ENCODE measurements around the gene LRRC37A. TPM values are rescaled to one million over a fixed set of nuclear protein-coding genes. Genes with fewer than 3 reads are reported as not detected.
"Not testable (repeated sequence)": the region's sequence is repeated elsewhere in the genome, so short reads cannot be mapped to it uniquely, and the experiment has no call there.

The LRRC37A gene
- under 1 TPM; 0.30 to 0.90 (median 0.51) TPM for polyA plus RNA-seq

DNA sequence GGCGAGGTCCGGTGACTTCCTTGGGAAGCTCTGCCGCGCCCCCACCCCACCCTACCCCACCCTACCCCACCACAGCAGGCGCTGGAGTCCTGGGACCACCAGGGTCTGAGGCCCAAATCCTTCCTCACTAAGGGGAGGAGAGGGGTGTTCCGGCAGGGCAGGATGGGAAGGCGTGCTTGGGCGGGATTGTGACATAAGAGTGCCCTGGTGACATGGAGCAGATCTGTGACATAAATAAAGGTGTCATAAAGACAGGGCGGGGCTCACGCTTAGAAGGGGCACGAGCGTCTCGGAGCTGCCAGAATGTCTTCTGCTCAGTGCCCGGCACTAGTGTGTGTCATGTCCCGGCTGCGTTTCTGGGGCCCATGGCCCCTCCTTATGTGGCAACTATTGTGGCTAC lies at the start of gene LRRC37A:
Gene LRRC37A, plus strand, starts transcription at position 301 of the 400 bp plus-strand sequence. Its CDS starts 3 bp downstream, at position 304.
- no CpG with 5 or more reads among the region's 16 CpGs for WGBS, 3 donors
- not testable (repeated sequence) for H3K27ac ChIP-seq (ENCODE audit: low read depth, low read length)

DNA sequence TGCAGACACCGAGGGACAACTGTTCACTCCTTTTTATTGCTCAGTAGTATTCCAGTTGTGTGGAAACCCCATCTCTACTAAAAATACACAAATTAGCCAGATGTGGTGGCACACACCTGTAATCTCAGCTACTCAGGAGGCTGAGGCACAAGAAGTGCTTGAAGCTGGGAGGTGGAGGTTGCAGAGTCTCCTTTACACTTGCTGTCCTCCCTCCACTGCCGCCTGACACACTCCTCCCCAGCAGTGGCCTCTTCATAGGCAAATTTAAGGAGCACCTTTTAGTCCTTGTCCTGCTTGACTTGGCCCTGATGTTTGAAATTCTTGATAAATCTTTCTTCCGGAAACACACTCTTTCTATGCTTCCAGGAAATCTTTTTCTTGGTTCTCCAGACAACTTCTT lies 45.8 kb upstream of the LRRC37A start:
- WGBS, 3 donors: 85 to 88% (median 87%) methylated on average over 3 of the region's 3 CpGs
- not testable (repeated sequence) for H3K27ac ChIP-seq (ENCODE audit: low read depth, low read length)

DNA sequence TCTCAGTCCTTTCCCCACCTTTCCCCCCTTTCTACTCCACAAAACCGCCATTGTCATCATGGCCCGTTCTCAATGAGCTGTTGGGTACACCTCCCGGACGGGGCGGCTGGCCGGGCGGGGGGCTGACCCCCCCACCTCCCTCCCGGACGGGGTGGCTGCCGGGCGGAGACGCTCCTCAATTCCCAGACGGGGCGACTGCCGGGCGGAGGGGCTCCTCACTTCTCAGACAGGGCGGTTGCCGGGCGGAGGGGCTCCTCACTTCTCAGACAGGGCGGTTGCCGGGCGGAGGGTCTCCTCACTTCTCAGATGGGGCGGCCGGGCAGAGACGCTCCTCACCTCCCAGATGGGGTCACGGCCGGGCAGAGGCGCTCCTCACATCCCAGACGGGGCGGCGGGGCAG lies 42.1 kb upstream of the LRRC37A start:
- not testable (repeated sequence) for H3K27ac ChIP-seq (ENCODE audit: low read depth, low read length)
- WGBS, 3 donors: 78 to 90% (median 89%) methylated on average over 9 to 22 of the region's 31 CpGs

DNA sequence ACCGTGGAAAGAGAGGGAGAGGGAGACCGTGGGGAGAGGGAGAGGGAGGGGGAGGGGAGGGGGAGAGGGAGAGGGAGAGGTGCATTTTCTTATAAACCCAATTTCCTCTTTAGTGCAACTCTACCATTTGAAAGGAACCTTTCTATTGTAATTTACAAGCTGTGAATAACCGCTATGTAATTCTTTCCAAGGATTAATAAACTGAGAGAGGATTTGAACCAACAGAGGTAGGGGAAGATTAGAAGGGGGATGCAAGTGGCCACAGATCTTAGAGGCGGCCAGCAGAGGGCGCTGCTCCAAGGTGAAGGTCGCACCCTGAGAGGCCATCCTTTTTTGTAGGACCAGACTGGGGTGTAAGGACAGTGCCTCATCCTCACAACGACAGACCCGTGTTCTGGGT lies 41.2 kb upstream of the LRRC37A start:
- not testable (repeated sequence) for H3K27ac ChIP-seq (ENCODE audit: low read depth, low read length)
- 23 to 25% (median 24%) methylated on average over 8 of the region's 8 CpGs for WGBS, 3 donors

GRCh38 chr17:46254215-46254614 lies 40.7 kb upstream of the LRRC37A start:
- WGBS, 3 donors: 91 to 98% (median 96%) methylated on average over 3 to 5 of the region's 6 CpGs
- H3K27ac ChIP-seq (ENCODE audit: low read depth, low read length): not testable (repeated sequence)

GRCh38 chr17:46256369-46256768 lies 38.6 kb upstream of the LRRC37A start:
- H3K27ac ChIP-seq (ENCODE audit: low read depth, low read length): not testable (repeated sequence)
- 88 to 100% (median 93%) methylated on average over 1 of the region's 1 CpG for WGBS, 3 donors

GRCh38 chr17:46259845-46260661 lies 34.9 kb upstream of the LRRC37A start:
- WGBS, 3 donors: 3 to 14% (median 6%) methylated on average over 15 to 32 of the region's 62 CpGs
- not testable (repeated sequence) for H3K27ac ChIP-seq (ENCODE audit: low read depth, low read length)

DNA sequence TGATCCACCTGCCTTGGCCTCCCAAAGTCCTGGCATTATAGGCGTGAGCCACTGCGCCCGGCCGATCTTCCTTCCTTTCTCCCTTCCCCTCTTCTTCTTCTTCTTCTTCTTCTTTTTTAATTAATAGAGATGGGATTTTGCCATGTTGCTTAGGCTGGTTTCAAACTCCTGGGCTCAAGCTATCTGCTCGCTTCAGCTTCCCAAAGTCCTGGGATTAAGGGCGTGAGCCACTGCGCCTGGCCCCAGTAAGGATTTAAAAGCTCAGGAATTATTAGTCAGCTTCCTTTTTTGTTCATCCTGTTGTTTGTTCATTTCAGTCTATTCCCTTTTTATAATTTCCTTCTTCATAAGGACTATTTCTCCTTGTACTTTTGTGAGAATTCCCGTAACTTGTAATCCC lies 32.7 kb upstream of the LRRC37A start:
- WGBS, 3 donors: 83 to 95% (median 84%) methylated on average over 8 of the region's 8 CpGs
- H3K27ac ChIP-seq (ENCODE audit: low read depth, low read length): no peak overlapping the region

GRCh38 chr17:46264456-46265198 lies 30.3 kb upstream of the LRRC37A start:
- H3K27ac ChIP-seq (ENCODE audit: low read depth, low read length): no peak overlapping the region
- WGBS, 3 donors: 57 to 78% (median 64%) methylated on average over 3 of the region's 3 CpGs

DNA sequence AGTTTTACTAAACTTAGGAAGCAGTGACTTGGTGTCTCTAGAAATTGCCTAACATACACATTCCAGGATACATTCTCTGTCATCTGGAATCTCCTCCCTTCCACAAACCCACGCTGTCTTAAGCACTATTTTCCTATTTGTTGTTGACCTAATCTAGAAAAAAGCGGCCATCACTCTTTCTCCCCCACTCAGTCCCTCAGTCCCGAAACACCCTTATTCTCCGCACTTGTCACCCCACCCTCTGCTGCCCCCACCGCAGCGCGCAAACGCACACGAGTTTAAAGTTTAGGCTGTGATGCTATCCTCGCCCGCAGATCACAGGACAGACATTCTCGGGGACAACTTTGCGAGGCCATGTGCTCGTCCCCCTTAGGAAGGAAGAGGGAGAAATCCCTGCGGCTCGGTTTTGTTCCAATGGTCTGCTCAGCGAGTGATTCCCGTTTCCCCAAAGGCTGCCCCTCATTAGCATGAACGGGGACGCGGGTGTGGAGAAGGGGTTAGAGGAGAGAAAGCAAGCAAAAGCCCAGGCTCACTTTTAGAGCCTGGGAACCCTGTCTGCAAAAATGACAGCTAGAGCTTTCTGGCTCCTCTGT lies 28.8 kb upstream of the LRRC37A start:
- 11 to 24% (median 14%) methylated on average over 21 of the region's 21 CpGs for WGBS, 3 donors
- H3K27ac ChIP-seq (ENCODE audit: low read depth, low read length): peak overlapping the region; percentile 55

DNA sequence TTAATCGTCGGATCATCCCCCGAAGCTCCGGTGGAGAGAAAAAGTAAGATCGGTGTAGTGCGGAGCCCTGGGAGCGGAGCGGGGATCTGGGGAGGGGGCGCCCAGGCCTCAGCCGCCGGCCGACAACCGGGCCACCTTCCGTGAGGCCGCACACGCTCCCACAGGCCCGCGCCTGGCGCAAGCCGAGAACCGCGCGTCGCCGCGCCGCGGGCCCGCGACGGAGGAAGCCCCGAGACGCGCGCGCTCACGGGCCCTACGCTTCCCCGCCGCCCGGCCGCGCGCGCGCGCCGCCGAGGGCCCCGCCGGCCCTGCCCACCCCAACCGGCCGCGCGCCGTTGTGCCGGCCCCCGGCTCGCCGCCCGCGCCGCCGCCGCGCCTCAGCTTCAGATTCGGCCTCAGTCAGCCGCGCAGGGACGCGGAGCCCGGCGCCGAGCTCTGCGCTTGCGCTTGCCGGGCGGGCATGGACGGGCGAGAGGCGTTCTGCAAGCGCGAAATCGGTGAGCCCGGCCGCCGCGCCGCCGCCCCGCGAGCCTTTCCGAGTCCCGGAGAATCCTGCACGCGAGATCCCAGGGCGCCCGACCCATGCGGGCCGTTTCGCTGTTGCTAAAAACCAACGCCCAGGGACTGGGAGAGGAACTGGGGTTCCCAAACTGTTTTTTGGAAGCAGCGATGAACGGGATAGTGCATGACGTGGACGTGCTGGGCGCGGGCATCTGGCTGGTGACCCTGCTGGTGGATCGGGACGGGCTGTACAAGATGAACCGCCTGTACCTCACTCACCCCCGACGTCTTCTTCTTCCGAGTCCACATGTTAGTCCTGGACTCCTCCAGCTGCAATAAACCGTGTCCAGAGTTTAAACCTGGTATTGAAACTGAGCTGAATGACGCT lies 28.0 kb upstream of the LRRC37A start:
- WGBS, 3 donors: 0 to 1% (median 0%) methylated on average over 52 to 116 of the region's 116 CpGs
- no peak overlapping the region for H3K27ac ChIP-seq (ENCODE audit: low read depth, low read length)

DNA sequence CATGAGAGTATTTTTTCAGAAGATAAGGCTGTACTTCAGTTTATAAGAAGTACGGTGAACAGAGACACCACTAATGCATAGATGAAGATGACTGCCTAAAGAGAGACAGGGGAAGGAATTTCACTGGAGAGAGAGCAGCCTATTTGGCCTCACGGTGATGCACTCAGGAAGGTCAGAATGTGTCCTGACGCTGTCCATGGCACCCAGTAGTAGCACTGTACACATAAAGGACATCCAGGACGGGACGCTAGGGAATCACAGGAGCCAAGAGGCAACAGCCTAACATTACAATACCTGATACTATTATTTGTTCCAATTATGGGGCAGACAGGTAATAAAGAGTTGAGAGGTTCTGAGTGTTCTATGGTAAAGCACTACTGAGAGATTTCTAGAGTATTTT lies 24.9 kb upstream of the LRRC37A start:
- H3K27ac ChIP-seq (ENCODE audit: low read depth, low read length): no peak overlapping the region
- 49 to 73% (median 71%) methylated on average over 5 of the region's 5 CpGs for WGBS, 3 donors

DNA sequence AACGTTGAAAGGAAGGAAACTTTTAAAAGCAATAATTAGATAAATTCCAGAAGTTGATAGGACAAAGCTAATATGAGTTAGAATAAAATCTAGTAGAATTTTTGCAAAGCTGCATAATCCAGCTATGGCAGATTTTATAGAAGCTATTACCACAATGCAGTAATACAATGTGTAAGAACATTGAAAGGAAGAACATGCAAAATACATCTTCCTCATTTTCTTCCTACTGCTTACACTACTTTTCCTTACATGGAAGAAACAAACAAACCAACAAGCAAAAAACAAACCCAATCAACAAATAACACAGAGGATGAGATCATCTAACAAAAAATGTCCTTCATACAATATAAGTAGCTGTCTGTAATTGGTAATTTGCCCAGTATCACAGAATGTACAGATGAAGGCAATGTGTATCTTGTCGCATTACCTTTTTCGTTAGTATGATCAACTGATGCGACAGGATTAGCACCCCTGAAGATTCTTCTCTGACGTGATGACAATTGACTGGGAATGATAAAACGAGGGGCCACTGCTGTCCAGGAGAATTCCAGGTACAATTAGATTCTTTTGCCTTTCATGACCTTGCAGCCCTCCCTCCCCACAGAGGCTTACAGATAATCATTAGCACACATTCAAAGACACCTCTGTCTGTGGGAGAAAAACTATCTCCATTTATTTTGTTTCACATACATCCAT lies 21.2 kb upstream of the LRRC37A start:
- 69 to 78% (median 74%) methylated on average over 6 of the region's 6 CpGs for WGBS, 3 donors
- no peak overlapping the region for H3K27ac ChIP-seq (ENCODE audit: low read depth, low read length)

DNA sequence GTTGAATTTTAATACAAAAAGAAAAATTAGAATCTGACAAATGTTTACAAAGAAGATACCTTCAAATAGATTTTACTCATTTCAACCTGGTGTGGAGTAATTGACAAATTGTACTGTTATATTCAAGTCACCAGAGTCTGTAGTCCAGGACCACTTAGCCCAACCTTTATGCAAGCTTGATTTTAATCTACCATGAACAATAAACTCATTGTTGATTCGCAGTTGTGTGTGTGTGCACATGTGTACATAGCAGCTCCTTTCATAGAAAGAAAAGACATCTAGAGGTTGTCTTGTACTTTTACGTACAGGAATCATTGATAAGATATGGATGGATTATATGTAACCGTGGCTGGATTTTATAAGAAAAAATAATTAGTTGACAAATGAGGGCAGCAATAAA lies 20.7 kb upstream of the LRRC37A start:
- no peak overlapping the region for H3K27ac ChIP-seq (ENCODE audit: low read depth, low read length)
- WGBS, 3 donors: 55 to 91% (median 87%) methylated on average over 3 of the region's 3 CpGs

GRCh38 chr17:46276728-46277479 lies 18.0 kb upstream of the LRRC37A start:
- WGBS, 3 donors: 74 to 83% (median 81%) methylated on average over 3 of the region's 3 CpGs
- not testable (repeated sequence) for H3K27ac ChIP-seq (ENCODE audit: low read depth, low read length)

DNA sequence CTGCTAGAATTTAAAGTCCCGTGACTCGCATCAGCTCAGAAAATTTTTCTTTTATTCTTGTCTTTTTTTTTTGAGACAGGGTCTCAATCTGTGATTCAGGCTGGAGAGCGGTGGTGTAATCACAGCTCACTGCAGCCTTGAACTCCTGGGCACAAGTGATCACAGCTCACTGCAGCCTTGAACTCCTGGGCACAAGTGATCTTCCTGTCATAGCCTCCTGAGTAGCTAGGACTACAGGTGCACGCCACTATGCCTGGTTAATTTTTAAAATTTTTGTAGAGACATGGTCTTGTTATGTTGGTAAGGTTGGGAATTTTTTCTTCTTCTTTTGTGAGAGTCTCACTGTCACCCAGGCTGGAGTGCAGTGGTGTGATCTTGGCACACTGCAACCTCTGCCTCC lies 13.6 kb upstream of the LRRC37A start:
- 89 to 95% (median 94%) methylated on average over 4 of the region's 4 CpGs for WGBS, 3 donors
- H3K27ac ChIP-seq (ENCODE audit: low read depth, low read length): not testable (repeated sequence)

DNA sequence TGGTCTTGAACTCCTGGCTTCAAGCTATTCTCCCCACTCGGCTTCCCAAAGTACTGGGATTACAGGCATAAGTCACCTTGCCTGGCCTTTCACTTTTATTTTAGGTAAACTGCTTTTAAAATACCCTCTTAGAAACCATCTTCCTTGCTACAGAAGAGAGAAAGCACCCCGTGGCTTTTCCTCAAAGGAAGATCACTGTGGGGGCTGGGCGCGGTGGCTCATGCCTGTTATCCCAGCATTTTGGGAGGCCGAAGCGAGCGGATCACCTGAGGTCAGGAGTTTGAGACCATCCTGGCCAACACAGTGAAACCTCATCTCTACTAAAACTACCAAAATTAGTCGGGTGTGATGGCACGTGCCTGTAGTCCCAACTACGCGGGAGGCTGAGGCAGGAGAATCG lies 12.3 kb upstream of the LRRC37A start:
- 96 to 97% (median 96%) methylated on average over 11 to 12 of the region's 12 CpGs for WGBS, 3 donors
- H3K27ac ChIP-seq (ENCODE audit: low read depth, low read length): not testable (repeated sequence)

Data from adipose tissue (tissue), 3 donors.